ENCODE data around the gene CDH13.

Gene CDH13

DNA sequence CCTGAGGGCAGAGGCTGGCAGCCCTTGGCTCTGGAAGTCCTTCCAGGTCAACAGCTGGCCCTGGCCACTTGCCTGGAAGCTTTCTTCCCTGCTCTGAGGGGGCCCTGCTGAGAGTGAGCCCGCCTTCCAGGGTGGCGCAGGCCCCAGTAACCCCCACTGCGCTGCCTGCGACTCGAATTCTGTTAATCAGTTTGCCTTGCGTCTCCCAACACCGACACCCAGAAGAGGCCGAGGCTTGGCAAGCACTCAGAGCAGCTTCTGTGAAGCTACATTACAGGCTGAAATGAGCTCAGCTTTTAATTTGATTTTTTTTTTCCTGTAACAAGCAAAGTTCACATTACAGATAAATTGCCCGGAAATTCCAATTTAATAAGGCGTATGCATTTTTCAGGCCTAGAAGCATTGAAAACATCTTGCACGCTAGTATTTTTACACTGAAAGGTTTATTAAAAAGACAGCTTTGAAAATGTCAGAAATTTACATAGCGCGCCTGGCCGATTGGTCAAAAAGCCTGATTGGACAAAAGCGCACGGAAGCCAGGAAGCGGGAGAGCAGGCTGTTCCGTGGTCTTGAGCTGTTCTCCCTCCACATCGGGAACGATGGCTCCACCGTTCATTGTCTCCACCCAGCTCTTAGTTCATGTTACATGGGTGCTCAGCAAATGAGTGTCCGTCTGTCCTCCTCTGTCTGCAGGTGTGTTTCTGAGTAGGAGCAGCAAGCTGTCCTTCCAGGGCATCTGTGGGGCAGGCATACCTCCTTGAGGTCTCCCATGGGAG lies 1115.5 kb downstream of the CDH13 start:
- DNase-seq, result no peak

DNA sequence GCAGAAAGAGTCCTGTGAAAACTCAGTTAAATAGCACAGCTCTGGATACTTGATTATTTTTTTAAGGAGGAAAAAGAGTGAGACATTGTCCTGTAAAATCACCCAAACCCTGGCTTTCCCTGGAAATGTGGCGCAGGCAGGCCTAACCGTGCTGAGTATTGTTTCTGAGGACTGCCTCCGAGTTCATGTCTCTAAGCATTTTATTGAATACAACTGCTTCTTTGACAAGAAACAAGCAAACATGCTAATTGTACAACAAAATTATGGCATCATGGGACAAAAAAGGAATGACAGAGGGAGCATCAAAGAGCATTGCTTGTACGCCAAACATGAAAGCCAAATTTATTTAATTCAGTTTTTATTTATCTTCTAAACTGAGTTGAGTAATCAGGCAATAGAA lies 1116.5 kb downstream of the CDH13 start:
- DNase-seq, result no peak

DNA sequence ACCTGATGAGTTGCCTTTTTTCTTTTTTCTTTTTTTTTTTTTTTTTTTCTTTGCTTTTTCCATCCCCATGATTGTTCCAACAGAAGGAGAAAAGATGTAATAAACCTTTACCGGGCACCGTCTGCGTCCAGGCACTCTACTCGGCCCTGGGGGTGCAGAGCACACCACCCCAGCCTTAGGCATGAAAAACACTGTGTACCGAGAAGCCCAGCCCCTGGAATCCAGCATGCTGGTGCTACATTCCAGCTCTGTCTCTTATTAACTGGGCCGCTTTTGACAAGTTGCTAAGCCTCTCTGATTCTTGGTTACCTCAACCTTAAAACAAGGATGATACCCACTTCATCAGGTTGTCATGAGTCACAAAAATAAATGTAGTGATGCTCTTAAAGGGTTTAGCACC lies 1117.0 kb downstream of the CDH13 start:
- no peak for DNase-seq

DNA sequence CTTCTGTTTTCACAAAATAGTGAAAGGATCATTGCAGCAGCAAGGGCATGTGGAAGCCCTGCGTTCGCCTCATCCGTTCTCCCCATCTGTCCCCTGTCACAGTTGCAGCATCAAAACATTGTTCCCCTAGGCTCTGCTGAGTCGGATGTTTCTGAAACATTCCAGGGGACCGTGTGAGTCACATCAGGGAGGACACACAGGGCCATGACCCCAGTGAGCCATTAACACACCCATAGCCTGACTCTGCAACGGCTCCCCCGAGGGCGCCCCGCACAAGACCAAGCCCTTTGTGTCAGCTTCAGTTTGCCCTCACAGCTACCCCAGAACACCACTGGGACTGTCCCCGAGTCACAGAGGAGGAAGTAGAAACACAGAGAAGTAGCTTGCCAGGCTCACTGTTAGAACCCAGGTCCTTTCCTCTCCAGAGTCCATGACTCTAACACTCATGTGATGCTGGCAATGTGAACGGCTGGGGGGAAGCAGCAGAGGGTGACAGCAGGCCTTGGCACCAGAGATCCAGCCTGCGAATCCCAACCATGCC lies 1117.7 kb downstream of the CDH13 start:
- no peak for DNase-seq

DNA sequence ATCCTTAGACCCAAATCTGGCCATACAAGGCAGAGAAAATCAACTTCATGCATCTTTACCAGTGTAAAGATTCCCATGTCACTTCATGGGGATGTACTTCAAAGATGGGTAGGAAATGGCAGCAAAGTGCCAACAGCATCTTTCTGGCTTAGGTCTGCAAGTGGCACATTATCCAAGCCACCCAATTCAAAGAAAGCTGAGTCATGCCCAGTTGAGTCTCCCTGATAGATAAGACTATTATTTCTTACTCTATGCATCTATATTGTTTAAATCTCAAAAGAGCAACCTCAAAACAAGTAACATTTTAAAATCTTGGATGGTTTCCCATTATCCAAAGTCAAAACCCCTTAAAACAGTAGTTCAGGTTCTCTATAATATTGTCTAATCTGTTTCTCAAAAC lies 1119.8 kb downstream of the CDH13 start:
- no peak for DNase-seq

DNA sequence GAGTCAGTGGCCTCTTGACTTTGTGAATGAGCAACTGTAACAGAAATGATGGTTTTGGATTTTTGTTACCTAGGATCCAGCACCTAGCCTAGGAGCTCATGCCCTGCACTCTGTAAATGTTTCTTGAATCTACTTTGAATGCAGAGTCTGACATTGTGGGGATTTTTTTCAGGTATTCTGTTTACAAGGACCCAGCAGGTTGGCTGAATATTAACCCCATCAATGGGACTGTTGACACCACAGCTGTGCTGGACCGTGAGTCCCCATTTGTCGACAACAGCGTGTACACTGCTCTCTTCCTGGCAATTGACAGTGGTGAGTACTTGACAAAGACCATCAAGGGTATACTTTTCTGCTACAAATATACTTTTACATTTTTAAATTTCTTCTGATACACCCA lies 1121.2 kb downstream of the CDH13 start:
- no peak for DNase-seq

DNA sequence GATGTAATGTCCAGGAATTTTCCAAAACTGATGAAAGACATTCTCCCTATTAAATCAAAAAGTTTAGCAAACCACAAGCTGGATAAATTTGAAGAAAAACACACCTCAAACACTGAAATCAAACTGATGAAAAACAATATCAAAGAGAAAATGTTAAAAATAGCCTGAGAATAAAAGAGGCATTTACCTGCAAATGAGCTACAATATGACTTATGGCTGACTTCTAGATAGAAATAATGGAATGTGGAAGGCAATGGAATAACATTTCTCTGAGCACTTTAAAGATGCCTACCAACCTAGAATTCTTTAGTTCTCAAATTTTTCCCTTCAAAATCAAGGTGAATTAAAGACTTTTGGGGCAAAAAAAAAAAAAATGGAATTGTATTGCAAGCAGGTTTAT lies 1128.6 kb downstream of the CDH13 start:
- no peak for DNase-seq

DNA sequence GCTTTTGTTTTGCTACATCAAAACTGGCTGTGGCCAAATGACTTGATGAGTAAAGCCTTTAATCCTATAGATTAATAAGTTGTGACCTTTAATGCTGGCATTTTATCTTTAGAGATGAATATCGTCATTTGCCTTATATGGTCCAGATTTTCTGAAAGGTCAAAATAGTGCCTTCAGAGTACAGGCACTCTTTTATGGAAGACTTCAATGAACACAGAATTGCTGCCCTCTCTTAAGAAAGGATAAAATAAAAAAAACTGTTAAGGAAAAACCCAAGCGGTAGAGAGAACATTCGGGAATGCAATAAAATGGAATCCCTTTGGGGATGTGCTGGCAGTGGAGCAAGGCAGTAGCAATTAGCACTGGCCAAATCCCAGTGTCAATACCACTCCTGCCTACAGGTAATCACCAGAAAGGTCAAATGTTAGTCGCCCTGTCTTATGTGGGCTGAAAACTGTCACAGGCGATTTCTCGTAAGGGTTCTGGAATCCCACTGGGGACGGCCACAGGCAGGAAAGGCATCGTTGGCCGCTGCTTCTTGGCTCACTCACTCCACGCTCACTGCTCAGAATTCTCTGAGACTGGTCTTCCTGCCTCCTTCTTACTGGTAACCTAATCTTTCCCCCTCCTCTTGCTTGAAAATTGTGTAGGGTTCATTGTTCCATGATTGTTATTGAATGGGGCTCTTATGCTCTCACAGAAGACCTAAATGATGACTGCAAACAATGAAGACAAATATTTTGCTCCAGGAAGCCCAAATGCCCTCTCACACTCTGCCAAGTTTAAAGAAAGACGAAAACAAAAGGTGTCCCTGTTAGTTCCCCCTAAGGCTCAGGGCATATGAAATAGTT lies 1135.6 kb downstream of the CDH13 start:
- DNase-seq, result no peak

DNA sequence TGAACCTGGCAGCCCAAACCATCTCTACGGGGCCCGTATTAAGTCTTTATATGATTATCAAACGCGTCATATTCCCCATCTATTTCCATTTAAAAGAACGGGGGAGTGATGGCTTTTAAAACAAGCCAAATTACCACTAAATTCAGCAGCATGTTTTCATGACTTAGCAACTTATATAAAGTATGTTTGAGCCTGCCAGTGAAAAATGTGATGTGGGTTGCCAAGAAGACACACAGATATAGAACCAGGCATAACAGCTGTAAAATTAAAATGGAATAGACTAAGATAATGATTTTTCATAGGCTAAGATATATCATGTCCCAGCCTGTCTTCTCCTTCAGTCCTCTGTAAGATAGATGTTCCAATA lies 1136.2 kb downstream of the CDH13 start:
- DNase-seq, result no peak

DNA sequence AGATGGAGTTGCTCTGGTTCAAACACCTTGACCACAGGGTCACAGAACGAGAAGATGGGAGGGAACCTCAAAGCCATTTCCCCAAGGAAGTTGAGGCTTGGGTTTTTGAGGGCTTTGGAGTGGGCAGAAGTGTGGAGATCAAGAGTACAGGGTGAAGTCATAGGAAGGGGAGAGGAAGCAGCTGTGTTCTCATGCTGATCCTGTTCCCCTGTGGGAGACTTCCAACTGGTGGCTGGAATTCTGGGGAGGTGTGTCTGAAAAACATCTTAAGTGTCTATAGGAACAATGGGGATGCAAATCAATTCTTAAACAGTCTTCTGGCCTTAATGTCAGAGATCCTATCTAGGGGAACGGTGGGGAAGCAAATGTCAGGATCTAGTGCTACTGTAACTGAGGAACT lies 1142.2 kb downstream of the CDH13 start:
- DNase-seq, result no peak

DNA sequence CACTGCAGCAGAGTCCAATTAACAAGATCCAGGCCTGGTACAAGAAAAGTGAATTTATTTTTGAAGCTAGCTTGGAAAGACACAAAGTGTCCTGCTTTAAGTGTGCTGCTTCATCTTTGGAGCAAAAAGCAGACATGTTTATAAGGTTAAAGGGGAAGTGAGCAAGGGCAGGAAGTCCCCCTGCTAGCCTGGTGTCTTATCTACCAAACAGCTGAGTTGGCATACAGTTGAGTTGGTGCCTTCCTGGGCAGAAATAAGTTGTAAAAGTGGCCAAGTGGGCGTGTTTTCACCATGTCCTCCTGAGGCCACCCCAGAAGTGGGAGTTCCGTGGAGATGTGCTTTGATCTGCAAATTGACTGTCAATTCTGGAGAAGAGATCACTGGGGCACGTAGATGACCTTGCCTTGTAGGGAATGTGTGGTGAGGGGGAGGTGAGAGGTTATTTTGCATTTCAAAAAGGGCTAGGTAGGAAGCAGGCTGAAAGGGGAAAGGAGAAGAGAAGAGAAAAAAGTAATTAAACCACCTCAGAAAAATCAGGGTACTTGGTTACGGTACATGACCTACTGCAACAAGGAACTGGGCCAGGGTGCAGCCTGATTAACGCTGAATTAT lies 1142.7 kb downstream of the CDH13 start:
- DNase-seq, result no peak

DNA sequence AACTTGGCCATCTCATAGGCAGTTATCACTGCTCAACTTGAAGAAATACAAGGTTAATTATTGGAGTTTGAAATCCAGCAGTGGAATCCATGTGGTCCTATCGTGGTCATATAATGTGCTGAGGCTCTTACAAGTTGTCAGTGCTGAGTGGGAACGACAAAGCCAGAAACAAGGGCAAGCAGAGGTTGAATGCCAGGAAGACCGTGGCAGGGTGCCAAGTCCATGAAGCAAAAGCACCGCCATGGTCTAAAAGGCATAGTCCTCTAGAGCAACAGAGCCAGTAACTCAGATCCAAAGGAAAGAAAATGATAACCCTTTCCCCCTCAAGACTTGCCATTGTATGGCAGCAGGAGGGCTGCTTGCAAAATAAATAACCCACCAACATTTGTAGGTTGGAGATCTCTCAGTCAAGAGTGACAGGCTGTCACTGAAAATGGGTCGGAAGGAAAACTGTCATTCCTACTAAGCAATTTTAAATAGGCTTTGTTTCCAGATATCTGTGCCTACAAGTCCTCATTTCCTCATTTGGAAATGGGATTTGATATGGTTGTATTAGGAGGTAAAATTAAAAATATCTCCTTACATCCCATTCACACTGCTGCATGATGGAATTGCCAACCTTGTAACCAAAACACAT lies 1144.7 kb downstream of the CDH13 start:
- no peak for DNase-seq

DNA sequence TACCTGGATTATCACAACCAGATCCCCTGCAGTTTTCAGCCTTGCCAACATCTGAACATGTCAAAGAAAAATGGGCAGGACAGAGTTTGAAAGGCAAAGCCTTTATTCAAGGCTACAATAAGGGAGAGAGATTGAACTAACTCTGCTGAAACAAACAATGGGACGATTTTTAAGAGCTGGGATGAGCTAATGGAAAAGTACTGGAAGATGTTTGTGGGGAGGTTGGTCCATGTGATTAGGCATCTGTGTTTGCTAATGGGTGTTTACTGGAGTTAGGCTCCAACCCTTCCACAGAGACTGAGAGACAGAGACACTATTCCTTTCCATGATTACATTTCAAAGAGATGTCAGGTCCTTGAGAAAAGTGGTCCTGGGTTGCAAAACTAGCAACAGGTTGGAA lies 1146.0 kb downstream of the CDH13 start:
- no peak for DNase-seq

DNA sequence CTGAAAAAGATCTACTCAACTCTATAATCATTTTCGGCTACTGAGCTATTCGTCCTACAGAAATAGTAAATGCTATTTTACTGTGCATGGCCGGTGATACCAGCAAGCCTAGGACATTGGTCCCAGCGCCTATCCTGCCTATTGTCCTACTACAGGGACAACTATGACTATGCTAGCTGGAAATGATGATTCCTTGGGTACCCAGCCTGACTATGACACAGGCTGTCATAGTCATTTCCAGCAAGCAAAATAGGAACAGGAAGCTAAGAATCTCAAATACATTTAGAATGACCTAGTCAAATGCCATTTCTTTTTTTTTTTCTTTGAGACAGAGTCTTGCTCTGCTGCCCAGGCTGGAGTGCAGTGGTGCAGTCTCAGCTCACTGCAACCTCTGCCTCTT lies 1147.3 kb downstream of the CDH13 start:
- no peak for DNase-seq

DNA sequence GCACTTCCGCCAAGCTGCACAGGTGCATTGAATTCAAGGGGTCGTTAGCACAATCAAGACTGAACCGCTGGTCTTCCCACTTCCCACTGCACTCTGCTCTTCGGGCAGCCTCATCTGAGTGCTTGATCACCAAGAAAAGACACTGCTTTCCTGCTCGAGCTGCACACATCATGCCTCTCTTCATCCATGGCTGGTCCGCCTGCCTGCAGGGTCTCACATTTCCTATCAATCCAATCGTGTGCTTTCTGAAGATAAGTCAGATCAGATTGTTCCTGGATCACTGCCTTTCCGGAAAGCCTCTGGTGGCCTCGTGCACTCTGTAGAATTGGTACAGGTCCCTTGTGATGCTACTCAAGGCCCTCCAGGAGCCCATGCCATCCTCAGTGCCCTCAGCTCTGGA lies 1150.2 kb downstream of the CDH13 start:
- no peak for DNase-seq

DNA sequence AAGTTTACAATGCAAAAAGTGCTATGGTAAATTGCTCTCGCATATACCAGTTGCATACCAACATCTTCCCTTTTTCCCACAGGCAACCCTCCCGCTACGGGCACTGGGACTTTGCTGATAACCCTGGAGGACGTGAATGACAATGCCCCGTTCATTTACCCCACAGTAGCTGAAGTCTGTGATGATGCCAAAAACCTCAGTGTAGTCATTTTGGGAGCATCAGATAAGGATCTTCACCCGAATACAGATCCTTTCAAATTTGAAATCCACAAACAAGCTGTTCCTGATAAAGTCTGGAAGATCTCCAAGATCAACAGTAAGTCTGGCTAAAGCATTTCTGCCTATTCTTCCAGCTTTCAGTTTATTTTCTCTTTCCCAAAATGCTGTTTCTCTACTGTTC lies 1153.1 kb downstream of the CDH13 start:
- no peak for DNase-seq

DNA sequence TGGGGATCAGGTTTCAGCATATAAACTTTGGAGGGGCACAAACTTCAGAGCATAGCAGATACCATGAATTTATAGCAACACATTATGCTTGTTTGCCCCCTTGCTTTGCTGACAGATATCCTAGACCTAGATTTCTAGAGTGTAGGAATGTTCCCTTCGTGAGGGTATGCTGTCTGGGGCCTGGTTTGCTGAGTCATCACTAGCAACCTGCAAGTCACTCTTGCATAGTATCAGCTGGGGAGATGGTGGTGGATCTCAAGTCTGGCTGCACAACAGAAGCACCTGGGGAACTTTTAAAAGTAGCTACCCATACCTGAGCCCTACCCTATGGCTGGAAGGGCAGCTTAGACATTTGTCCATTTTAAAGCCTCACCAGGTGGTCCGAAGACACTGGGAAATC lies 1158.7 kb downstream of the CDH13 start:
- no peak for DNase-seq

DNA sequence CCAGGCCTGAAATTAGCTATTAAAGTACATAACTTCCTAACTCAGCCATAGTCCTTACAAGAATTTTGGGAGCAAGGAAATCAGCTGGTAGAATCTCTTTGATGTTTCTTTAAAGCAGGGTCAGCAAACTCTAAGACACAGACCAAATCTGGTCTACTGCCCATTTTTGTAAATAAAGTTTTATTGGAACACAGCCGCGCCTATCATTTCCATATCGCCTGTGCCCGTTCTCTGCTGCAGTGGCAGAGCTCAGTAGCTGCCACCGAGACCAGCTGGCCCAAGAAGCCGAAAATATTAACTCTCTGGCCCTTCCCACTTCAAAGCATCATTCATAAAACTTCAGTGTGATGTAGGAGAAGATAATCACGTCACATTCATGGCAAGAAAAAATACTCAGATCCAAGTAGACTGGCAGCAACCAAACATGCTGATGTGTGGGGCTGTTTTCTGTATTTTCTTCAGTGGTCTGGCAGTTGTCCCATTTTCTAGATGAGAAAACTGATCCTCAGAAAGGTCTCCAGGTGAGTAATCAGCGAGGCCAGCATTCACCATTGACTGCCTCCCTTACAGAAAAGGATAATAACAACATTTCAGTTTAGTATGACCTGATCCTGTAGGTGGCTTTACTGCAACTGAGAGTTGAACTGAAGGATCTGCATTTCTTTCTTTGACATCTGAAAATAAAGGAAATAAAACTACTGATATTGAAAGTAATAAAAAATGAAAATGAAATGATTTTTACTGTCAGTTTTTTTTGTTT lies 1163.1 kb downstream of the CDH13 start:
- no peak for DNase-seq

DNA sequence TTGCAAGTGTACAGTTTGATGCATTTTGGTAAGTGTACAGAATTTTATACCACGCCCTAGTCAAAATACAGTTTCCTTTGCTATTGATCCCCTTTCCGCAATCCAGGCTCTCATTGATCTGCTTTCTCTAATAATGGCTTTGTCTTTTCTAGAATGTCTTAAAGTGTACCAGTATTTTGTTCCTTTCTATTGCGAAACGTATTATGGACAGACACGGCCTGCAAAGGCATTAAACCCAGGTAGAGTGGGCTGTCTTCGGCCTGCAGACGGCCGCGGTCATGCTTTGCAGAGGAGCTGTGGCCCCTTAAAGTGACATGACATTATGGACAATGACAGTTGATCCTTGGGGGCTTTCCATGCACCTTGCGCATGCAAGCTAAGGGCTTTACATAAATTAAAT lies 1165.1 kb downstream of the CDH13 start:
- no peak for DNase-seq

DNA sequence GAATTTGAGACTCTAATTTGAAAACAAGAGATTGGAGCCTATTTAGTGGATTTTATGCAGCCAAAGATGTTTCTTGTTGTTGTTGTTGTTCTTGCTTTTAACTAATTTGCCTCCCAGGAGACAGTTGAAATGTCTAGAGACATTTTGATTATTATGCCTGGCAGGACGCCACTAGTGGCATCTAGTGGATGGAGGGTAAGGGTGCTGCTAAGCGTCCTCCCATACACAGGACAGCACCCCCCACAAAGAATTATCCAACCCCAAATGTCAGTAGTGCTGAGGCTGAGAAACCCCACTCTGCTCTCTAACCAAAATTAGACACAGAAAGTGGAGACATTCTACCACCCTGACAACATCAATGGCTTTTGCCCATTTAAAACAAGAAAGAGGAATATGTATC lies 1165.6 kb downstream of the CDH13 start:
- no peak for DNase-seq

DNA sequence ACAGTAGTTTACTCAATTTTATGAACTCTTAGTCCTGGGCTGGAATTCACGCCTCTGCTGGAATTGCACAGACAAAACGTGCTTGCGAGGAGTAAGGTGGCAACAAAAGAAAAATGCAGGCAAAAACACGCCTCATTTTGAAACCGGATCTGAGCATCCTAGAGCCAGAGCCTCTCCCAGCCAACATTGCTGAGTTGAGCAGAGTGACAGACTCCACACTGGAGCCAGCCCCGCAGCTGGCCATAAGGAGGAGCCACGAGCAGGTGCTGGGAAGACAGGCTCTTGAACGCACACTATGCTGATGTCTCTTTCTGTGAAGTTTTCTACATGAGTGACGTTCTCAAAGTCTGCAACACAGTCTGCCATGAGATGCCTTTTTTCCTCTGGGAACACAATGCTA lies 1166.4 kb downstream of the CDH13 start:
- DNase-seq, result no peak

DNA sequence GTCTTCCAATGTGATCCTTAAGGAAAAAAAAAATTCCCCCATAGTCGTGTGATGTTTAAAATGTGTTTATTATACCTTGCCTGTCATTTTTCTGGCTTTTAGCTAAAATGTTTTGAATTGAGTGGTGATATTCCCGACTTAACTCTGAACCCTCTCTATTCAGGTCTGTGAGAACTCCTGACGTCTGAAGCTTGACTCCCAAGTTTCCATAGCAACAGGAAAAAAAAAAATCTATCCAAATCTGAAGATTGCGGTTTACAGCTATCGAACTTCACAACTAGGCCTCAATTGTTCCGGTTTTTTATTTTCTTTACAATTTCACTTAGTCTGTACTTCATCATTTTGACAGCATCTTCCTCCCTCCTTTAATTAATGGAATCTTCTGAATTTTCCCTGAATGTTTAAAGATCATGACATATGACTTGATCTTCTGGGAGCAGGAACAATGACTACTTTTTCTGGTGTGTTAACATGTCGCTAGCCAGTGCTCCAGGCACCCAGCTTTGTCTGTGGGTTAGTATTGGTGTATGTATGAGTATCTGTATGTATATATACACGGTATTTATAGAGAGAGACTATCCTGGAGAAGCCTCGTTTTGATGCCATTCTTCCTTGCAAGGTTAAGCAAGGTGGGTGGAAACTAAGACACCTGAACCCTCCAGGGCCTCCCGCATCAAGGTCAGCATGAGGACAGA lies 1168.2 kb downstream of the CDH13 start:
- DNase-seq, result no peak

Data from effector CD8-positive, alpha-beta T cell (primary cell).